Lung (tissue), 12 donors: ENCODE data around the gene DMRT1. TPM values are rescaled to one million over a fixed set of nuclear protein-coding genes. Genes with fewer than 3 reads are reported as not detected.
A peak's percentile ranks its signal among the peaks of the same experiment; 100 is the strongest.

Experiments used
- ATAC-seq: fragments of 200-7000 bp; cut with Tn5 transposase; one replicate; pipeline ENCODE4 v1.9.1; 2020; ENCODE audit warnings: moderate number of reproducible peaks; ENCODE audit not compliant: insufficient read depth, low FRiP score
- DNase-seq, 3 donors: peaks; one replicate each; pipeline ENCODE4 v3.0.0-alpha.2; 2013 to 2017
- H3K27ac ChIP-seq, 2 donors: one replicate each; pipeline ENCODE4 v1.5.1; 2013; ENCODE audit warnings: mild to moderate bottlenecking in 2 of 2, moderate library complexity in 2 of 2, control low read depth in 1 of 2, inconsistent platforms in 1 of 2, low read depth in 1 of 2, low read length in 1 of 2
- H3K27me3 ChIP-seq, 3 donors: one replicate each; pipeline ENCODE4 v1.5.1; 2013; ENCODE audit warnings: low read length in 2 of 3; ENCODE audit not compliant: control insufficient read depth in 3 of 3, insufficient read depth in 3 of 3
- H3K36me3 ChIP-seq, 4 donors: one replicate each; pipeline ENCODE4 v1.5.1; 2013; ENCODE audit warnings: low read length in 4 of 4, mild to moderate bottlenecking in 1 of 4, moderate library complexity in 1 of 4; ENCODE audit not compliant: control insufficient read depth in 4 of 4, insufficient read depth in 4 of 4
- H3K4me1 ChIP-seq, 5 donors: one replicate each; pipeline ENCODE4 v1.5.1; 2013; ENCODE audit warnings: low read length in 5 of 5, mild to moderate bottlenecking in 2 of 5, moderate library complexity in 1 of 5; ENCODE audit not compliant: control insufficient read depth in 5 of 5, insufficient read depth in 5 of 5
- H3K4me3 ChIP-seq: one replicate; pipeline ENCODE4 v1.5.1; 2013; ENCODE audit warnings: mild to moderate bottlenecking, control low read depth, moderate library complexity
- H3K9ac ChIP-seq, 2 donors: one replicate each; pipeline ENCODE4 v1.5.1; 2013; ENCODE audit warnings: low read length in 2 of 2, control low read depth in 1 of 2; ENCODE audit not compliant: insufficient read depth in 1 of 2
- H3K9me3 ChIP-seq, 4 donors: one replicate each; pipeline ENCODE4 v1.5.1; 2013; ENCODE audit warnings: low read length in 3 of 4, mild to moderate bottlenecking in 1 of 4, moderate library complexity in 1 of 4; ENCODE audit not compliant: control insufficient read depth in 4 of 4, insufficient read depth in 3 of 4
- CTCF ChIP-seq: IDR thresholded peaks from 2 replicates; pipeline ENCODE4 v1.5.1; 2012; ENCODE audit warnings: mild to moderate bottlenecking; ENCODE audit errors: control extremely low read depth, extremely low read depth
- WGBS, 2 donors: extraction: QIAGEN DNeasy Blood & Tissue Kit; methylation state at CpG; one replicate each; pipeline ENCODE4 v1.1.7; 2013; 5-methylcytosine and 5-hydroxymethylcytosine counted together
- polyA plus RNA-seq, 2 donors: library from polyadenylated mRNA; stranded (reverse); fragments of 200-250 nt; gene quantifications; one replicate each; pipeline ENCODE4 v1.2.1, GENCODE V29; 2013
- total RNA-seq, 2 donors: library from RNA; depleted of rRNA in 1 of 2; stranded (reverse); fragments of >200 nt in 1 of 2; gene quantifications; one replicate each; pipeline ENCODE4 v1.2.1, GENCODE V29; 2014 to 2021
- donor health status: control.
- donor health status: control.
- donor health status: Bipolar disorder and iron deficiency.
- donor health status: healthy.
- donor health status: DM: yes; HTN: yes; CAD: no.

Gene DMRT1
- total and polyA plus RNA-seq, 4 donors, result not detected

GRCh38 chr9:893843-894420 is 52.4 kb downstream of the DMRT1 start:
- TF ChIP-seq CTCF, result peak; percentile 53
- Histone ChIP-seq H3K27ac (no peak overlapping the region), H3K4me3 (no peak overlapping the region), H3K27me3 (peaks cover 0 to 2% (median 0%) of the 10 kb centered on the region in 3 donors), H3K4me1 (no peaks in the 10 kb centered on the region), H3K9ac (no peak overlapping the region), H3K9me3 (no peaks in the 10 kb centered on the region), H3K36me3 (no peaks in the 10 kb centered on the region)
- ATAC-seq (peak; percentile 93), DNase-seq (peak; percentile 49 to 69 (median 57))
- 13 to 14% methylated on average over 9 of the region's 9 CpGs for WGBS, 2 donors

GRCh38 chr9:899440-900184 is 58.1 kb downstream of the DMRT1 start:
- H3K4me1 ChIP-seq, result no peaks in the 10 kb centered on the region
- 28 to 33% methylated on average over 12 of the region's 12 CpGs for WGBS, 2 donors
- H3K36me3 ChIP-seq, result no peaks in the 10 kb centered on the region
- TF ChIP-seq CTCF, result no peak
- no peak overlapping the region for H3K4me3 ChIP-seq
- H3K9me3 ChIP-seq, result no peaks in the 10 kb centered on the region
- H3K27ac ChIP-seq, result no peak overlapping the region
- H3K27me3 ChIP-seq, result peaks cover 0 to 14% (median 7%) of the 10 kb centered on the region in 3 donors
- ATAC-seq (peak; percentile 34), DNase-seq (peak in 1 of 3 donors; percentile 9)
- H3K9ac ChIP-seq, result no peak overlapping the region

GRCh38 chr9:903886-904285 is 62.4 kb downstream of the DMRT1 start:
- TF ChIP-seq CTCF, result no peak
- no peak overlapping the region for H3K9ac ChIP-seq
- H3K36me3 ChIP-seq, result no peaks in the 10 kb centered on the region
- H3K27me3 ChIP-seq, result peaks cover 0 to 51% (median 37%) of the 10 kb centered on the region in 3 donors
- H3K4me1 ChIP-seq, result no peaks in the 10 kb centered on the region
- ATAC-seq, result no peak
- H3K4me3 ChIP-seq, result no peak overlapping the region
- no peaks in the 10 kb centered on the region for H3K9me3 ChIP-seq
- 84 to 92% methylated on average over 3 of the region's 3 CpGs for WGBS, 2 donors
- DNase-seq, result no peak
- no peak overlapping the region for H3K27ac ChIP-seq
